Right renal cortex interstitium (tissue), 3 donors: ENCODE measurements around the gene SERPINA4. TPM values are rescaled to one million over a fixed set of nuclear protein-coding genes. Genes with fewer than 3 reads are reported as not detected.
"Not testable (repeated sequence)": the region's sequence is repeated elsewhere in the genome, so short reads cannot be mapped to it uniquely, and the experiment has no call there.

ENCODE experiments used
- DNase-seq, 3 donors: peaks; one replicate each; pipeline ENCODE4 v3.0.0-alpha.2; 2013; ENCODE audit warnings: low read depth in 3 of 3, low spot score in 2 of 3
- polyA plus RNA-seq, 3 donors: library from polyadenylated mRNA; unstranded; fragments of 120-200 nt; gene quantifications; one replicate each; pipeline ENCODE4 v1.2.1, GENCODE V29; 2013; ENCODE audit not compliant: insufficient read length in 3 of 3

The SERPINA4 gene
- polyA plus RNA-seq, 3 donors, result 1.00 to 1.6 (median 1.5) TPM

- DNase-seq, result no peak
These were observed 2.0 kb downstream of the SERPINA4 start for GRCh38 chr14:94562941-94563883.

GRCh38 chr14:94564381-94564780, 3.1 kb downstream of the SERPINA4 start:
- DNase-seq, result no peak

- no peak for DNase-seq
These were observed 6.9 kb downstream of the SERPINA4 start for GRCh38 chr14:94568186-94568585.

GRCh38 chr14:94569381-94570001, 8.2 kb downstream of the SERPINA4 start:
- no peak for DNase-seq

GRCh38 chr14:94570002-94570400, 8.8 kb downstream of the SERPINA4 start:
- DNase-seq, result no peak

GRCh38 chr14:94570440-94570839, 9.2 kb downstream of the SERPINA4 start:
- DNase-seq, result no peak

DNA sequence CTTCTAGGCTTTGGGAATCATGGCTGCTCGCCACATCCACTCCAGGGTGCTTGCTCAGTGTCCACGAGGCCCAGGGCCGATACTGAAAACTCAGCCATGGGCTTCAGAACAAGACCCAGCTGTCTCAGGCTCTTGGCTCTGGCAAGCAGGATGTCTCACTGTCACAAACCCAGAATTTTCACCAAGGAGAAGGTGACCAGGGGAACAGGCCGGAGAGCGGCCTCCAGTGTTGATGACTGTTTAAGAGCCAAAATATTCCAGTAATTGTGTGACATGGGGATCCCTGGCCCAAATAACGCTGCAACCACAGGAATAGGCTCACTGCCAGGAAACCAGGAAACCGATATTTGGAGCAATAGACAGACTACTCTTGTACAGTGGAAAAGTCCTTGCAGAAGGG, 10.2 kb downstream of the SERPINA4 start:
- DNase-seq, result no peak

DNA sequence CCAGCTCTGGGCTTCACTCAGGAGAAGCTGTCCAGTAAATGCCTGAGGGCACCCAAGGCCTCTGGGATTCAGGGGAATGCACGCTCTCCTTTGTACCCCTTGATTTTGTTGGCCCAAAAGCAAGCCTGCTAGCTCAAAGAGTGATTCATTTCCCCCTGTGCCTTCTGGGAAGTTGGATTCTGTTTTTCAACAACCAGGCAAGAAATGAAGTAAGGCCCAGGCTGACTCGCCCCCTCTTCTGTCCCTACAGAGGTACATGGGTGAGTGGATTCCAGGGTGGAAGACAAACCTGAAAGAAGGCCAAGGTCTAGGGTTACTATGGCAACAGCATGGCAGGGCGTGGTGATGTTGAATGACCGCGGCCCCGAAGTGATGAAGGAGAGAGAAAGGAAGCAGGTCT, 10.7 kb downstream of the SERPINA4 start:
- no peak for DNase-seq

DNA sequence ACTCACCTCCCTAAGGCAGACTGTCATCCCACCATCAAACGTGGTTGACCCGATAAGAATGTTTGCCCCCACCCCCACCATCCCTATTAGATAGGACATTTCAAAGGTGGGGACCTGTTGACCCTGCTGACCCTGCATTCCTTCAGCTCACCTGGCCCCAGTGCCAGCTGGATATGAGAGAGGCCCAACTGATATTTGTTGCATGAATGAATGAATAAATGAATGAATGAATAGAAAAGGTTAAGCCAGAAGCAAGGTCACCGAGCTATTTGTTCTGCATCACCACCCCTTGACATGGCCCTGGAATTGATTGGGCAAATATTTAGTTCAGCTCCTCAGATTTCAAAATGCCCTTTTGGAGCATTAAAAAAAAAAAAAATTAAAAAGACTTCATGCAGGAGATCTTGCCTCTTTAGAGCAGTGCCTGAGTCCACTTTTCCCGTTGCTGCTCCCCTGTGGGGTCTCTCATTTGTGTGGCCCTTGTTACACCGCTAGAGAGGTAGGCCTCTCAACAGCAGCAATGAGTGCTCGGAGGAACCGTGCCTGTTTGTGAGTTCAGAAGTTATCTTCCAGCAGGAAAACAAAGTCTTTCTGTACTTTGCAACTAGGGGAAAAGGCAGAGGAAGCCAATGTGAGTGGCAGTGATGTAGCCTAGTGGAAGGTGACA, 11.5 kb downstream of the SERPINA4 start:
- no peak for DNase-seq

DNA sequence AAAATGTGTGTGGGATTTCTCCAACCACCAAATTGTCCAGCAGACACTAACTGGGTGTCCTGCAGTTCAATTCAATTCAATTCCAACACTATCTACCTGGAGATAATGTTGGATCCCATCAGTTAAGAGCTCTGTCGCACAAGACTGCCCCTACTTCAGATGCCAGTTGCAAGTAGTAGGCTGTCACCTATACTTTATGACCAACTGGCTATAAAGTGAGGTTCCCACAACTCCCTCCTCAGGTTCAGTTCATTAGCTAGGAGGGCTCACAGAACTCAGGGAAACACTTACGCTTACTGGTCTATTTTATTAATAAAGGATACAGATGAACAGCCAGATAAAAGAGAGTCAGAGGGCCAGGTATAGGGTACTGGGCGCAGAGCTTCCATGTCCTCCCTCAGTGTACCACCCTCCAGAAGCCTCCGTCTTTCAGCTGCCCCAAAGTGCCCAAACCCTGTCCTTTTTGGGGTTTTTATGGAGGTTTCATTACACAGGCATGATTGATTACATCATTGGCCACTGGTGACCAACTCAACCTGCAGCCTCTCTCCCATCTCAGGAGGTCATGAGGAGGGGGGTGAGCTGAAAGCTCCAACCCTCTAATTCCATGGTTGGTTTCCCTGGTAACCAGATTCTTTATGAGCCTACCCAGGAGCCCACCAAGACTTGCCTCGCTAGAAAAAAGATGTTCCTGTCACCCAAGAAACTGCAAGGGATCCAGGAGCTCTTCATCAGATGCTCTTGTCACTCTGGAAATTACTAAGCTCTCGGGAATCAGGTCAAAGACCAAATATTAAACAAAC, 12.4 kb downstream of the SERPINA4 start:
- DNase-seq, result no peak

- DNase-seq, result no peak
These were observed 13.1 kb downstream of the SERPINA4 start for GRCh38 chr14:94574336-94574735.

DNA sequence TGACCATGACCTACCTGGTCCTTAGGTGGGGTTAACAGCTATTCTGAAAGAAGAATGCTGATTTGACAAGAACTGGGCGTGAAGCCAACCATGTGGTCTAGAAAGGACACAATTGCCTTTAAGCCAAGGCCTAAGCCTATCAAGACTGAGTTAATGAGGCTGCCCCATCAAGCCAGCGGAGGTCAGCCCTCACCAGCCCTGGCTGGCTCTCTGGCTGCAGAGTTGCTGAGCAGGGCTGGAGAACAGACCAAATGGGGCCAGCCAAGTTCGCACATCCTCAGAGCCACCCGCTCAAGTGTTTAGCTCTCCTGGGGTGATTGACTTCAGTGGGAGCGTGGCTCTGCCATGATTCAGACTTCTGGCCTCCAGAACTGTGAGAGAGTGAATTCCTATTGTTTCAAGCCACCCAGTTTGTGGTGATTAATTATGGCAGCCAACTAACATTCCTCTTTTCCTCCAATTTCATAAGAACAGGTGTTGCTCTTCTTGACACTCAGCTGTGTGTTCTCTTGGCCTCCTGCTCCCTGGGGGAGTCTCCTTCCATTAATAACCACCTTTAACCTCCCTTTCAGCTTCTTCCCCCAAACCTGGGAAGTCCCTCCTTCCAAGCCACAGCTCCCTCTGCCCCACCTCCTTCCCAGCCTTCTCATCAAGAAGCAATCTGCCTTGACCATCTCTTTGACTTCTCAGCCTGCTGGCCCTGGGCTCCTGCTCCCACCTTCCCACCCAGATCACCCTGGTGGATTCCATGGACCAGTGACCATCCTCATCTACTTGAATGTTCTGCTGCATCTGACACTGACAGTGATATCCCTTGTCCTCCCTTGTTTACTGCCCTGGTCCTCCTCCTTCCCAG, 14.7 kb downstream of the SERPINA4 start:
- no peak for DNase-seq

DNA sequence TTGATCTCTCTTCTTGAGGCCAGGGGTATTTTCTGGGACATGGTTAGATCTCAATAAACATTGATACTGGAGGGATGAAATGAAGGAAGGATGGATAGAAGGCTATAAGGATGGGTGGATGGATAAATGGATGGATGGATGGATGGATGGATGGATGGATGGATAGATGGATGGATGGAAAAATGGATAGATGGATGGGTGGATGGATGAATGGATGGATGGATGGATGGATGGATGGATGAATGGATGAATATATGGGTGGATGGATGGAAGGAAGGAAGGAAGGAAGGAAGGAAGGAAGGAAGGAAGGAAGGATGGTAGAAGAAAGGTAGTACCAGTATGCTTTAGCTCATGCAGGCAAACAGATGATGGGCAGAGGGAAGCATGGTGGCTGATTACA, 16.2 kb downstream of the SERPINA4 start:
- not testable (repeated sequence) for DNase-seq

GRCh38 chr14:94578712-94579111, 17.5 kb downstream of the SERPINA4 start:
- DNase-seq, result no peak

- no peak for DNase-seq
These were observed 20.1 kb downstream of the SERPINA4 start, which contains the start of gene SERPINA5 for GRCh38 chr14:94581127-94581999. Gene SERPINA5 (plus strand): TSS chr14:94581426. CDS start chr14:94587363, 5,937 bp downstream.

- no peak for DNase-seq
These were observed 21.0 kb downstream of the SERPINA4 start for GRCh38 chr14:94582199-94582750.

DNA sequence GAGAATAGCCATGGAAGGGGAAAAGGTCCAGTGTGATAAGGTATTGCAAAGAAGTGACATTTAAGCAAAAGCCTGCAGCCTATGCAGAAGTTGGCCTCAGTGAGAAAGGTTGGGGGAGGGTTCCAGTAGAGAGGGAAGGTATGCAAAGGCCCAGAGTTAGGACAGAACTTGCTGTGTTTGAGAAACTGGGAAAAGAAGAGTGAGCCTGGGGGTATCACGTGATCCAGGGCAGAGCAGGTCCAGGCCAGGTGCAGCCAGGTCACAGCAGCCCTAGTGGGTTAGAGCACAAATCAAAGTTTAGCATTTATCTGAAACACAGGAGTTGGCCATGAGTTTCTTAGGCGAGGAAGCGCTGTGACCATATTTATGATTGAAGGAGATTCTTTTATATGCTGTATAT, 21.6 kb downstream of the SERPINA4 start:
- DNase-seq, result no peak

DNA sequence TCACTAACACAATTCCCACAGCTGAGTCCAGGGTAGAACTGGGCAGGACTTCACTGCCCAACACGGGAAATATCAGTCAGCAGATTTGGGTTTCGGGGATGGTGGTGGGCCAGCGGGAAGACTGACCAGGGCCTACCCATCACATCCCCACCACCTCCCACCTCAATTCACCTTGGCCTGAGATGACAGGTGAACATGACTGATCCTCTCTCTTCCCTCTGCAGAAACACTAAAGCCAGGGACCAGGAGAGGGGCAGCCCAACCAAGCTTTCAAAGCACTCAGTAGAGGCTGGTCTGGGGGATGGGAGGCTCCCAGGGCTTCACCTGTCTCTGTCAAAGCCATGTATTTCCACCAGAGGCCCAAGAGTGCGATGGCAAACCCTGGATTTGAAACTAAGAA, 22.3 kb downstream of the SERPINA4 start:
- DNase-seq, result no peak
